G401.6 (cell line): ENCODE measurements around the gene CFDP1.

Source experiments
- FAIRE-seq: peaks from 2 replicates; lab custom pipeline; 2012; peaks lifted over from hg19 to GRCh38; lab: Jason Lieb, UNC

Gene CFDP1

GRCh38 chr16:75406943-75407342, 26.4 kb downstream of the CFDP1 start:
- no peak for FAIRE-seq

GRCh38 chr16:75402821-75403475, 30.4 kb downstream of the CFDP1 start:
- FAIRE-seq = peak; percentile 96

DNA sequence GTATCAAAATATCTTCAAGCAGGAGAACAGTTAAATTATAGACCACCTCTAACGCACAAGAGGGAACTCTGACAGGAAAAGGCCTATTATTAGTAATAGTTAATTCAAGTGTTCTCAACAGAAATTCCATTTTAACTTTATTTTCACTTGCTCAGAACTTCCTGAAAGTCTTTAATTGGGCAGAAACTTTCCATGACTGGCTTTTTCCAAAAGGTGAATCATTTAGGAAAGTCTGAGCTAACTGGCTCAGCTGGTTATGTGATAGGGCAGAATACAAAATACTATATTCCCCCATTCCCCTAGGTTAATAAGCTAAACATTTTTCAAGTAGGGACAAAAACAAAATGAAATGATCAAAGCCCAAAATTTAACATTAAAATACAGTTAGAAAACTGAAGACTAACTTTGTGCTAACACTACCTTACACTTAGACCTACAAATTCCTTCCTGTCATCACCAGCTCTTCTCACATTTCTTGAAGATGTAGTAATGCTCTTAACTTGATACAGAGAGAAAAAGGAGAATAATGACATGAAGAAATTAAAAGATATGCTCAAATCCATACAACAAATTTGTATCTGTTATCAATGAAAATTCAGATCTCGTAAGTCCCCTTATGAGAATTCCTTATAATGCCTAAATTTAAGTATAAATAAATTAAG, 31.0 kb downstream of the CFDP1 start:
- FAIRE-seq = no peak

DNA sequence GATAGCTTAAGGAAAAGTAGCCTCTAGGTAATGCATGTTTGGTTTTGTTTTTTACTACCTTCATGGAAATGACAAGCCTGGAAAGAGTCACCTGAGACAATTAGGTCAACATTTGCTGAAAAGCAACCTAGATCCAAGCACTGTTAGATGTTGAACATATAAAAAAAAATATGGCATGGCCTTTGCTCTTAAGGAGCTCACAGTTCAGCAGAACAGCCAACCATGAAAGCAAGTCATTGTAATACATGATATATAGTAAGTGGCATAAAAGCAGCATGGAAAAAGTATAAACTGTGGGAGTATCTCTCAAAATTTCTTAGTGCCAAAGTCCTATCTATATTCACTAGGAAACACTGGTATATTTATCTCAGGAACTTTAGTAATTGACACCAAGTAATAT, 31.6 kb downstream of the CFDP1 start:
- FAIRE-seq = no peak

- no peak for FAIRE-seq
Observed at GRCh38 chr16:75398333-75398732, 35.0 kb downstream of the CFDP1 start.

GRCh38 chr16:75394941-75395340, 38.4 kb downstream of the CFDP1 start:
- no peak for FAIRE-seq

DNA sequence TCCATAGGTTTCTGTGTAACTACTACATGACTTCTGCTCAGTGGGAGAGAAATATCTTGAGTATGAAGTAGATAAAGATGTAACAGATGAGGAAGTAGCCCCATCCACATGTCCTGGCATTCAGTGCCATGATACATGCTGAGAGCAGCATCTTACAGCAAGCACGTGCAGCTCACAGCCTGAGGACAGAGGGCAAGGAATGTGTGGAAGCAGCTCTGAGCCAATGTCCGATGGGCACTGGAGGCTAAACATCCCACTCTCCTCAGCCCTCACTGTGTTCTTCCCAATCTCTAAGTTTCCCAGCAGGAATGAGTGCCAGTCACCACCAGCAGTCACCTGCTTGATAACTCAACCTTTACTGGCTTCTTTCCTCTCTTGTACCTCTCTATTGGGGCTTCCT, 40.4 kb downstream of the CFDP1 start:
- FAIRE-seq = no peak

GRCh38 chr16:75390926-75391653, 42.2 kb downstream of the CFDP1 start:
- no peak for FAIRE-seq

DNA sequence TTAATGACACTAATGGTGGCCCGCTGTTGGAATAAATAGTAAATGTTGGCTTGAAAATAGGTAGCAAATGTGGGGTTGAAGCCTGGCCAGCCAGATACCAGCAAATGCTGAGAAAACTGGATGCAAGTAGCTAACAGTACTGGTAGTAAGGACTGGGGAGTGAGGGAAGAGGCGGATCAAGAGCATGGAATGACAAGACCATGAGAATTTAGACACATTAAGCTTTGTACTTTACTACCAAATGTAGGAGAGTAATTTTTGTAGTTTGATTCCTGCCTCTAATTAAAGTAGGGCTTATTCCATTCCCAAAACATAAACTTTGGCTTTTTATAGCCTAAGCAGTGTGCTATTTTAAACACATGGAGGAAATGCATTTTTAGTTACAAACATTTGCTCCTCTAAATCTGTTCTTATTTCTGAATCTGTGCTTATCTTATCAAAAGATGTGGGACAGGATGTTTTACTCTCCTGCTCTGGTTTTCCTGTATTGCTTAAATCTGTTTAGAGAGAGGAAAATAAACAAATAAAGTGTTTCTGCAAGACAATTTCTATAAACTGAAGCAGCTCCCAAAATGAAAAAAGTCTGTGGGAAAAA, 44.1 kb downstream of the CFDP1 start:
- FAIRE-seq = no peak

DNA sequence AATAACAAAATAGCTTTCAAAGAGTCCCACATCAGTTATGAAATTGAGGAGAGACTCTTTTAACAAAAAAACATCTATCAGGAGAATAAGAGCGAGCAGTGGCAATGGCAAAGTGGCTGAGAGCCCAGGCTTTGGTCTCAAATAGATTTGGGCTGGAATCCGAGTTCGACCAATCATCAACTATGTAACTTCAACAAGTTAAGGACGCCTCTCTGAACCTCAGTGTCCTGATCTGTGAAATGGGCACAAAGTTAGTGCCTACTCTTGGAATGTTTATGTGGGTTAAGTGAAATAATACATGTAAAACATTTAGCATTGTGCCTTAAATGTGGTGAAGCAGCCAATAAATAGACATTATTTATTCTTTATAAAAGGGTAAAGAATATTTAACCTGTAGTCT, 45.4 kb downstream of the CFDP1 start:
- no peak for FAIRE-seq

- FAIRE-seq = peak; percentile 98
Observed at GRCh38 chr16:75385507-75386152, 47.7 kb downstream of the CFDP1 start.

GRCh38 chr16:75383141-75383540, 50.2 kb downstream of the CFDP1 start:
- FAIRE-seq = no peak

DNA sequence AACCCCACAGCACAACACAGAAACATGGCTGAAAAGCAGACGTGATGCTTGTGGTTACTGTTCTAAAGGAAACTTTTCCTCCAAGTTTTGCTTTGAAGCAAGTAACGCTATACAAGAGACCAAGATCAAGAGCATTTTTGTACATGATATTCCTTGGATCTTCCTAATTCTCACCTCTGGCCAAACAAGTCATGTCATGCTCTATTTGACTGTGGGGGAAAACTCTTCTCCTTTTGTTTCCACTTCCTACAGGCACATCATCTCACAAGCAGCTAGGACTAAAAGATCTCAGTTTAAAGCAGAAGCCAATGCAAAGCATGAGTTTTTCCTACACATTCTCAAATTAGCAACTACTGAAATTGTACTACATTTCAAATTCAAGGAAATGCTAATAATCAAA, 50.7 kb downstream of the CFDP1 start:
- FAIRE-seq = no peak

- FAIRE-seq = no peak
Observed at GRCh38 chr16:75380870-75381269, 52.4 kb downstream of the CFDP1 start.

GRCh38 chr16:75379911-75380847, 53.1 kb downstream of the CFDP1 start:
- FAIRE-seq = no peak

GRCh38 chr16:75379339-75379738, 54.0 kb downstream of the CFDP1 start:
- no peak for FAIRE-seq

DNA sequence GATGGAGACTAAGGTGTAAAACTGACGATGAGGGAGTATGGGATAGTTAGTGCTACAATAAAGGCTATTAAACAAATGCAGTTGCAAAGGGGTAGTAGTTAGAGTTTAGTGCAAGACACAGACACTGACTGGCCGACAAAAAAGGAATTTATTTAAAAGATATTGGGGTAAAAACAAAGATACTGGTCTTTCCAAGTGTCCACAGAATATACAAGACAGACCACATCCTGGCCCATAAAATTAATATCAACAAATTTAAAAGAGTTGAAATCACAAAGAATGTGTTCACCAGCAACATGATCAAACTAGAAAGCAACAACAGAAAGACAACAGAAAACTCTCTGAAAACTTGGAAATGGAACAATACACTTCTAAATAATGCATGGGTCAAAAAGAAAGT, 54.7 kb downstream of the CFDP1 start:
- FAIRE-seq = no peak

- FAIRE-seq = no peak
Observed at GRCh38 chr16:75377729-75378386, 55.4 kb downstream of the CFDP1 start.

DNA sequence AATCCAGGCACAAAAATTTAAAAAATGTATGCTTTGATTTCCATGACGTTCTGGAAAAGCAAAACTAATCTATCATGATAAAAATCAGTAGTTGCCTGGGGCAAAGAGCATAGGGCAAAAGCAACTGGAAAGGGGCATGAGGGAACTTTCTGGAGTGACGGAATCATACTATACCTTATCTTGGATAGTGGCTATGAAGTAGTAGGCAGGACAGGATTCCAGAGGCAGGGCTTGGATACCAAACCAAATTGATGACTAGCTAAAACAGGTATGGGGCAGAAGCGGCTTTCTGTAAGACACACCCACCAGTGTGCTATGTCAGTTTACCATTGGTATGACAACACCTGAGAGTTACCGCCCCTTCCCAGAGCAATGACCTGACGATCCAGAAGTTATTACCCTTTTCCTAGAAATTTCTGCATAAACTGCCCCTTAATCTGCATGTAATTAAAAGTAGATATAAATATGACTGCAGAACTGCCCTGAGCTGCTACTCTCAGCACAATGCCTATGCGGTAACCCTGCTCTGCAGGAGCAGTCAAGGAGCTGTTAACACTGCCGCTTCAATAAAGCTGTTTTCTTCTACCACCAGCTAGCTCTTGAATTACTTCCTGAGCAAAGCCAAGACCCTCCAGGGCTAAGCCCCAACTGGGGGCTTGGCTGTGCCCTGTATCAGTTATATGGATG, 56.7 kb downstream of the CFDP1 start:
- no peak for FAIRE-seq

DNA sequence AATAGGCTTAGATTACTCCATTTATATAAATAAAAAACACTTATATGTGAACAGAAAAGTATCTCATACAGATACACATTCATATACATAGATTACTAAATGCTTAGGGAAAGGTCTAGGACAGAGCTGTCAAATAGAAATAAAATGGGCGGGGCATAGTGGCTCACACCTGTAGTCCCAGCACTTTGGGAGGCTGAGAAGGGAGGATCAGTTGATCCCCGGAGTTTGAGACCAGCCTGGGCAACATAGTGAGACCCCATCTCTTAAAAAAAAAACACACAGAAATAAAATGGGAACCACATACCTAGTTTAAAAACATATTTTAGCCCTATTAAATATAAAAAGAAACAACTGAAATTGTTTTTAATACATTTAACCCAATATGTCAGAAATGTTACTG, 58.9 kb downstream of the CFDP1 start:
- FAIRE-seq = no peak
